Sciatic nerve (tissue), 2 donors: ENCODE data around the gene LIN54. TPM values are rescaled to one million over a fixed set of nuclear protein-coding genes. Genes with fewer than 3 reads are reported as not detected.
"Not testable (repeated sequence)": the region's sequence is repeated elsewhere in the genome, so short reads cannot be mapped to it uniquely, and the experiment has no call there.

Experiments used
- ATAC-seq: fragments of 200-7000 bp; cut with Tn5 transposase; one replicate; pipeline ENCODE4 v1.9.1; 2020; ENCODE audit warnings: mild to moderate bottlenecking, moderate library complexity
- DNase-seq: peaks from one replicate; pipeline ENCODE4 v3.0.0-alpha.2; 2020; ENCODE audit warnings: low spot score
- intact Hi-C: fragments of 100-400 bp; cut with DNase I; formaldehyde crosslinking; loops from one replicate; pipeline ENCODE4 v1.14.2; 2022
- total RNA-seq: library from RNA; stranded (reverse); fragmentation: NEBNext Ultra II Directional; extraction: Animal tissue kit (Norgen Biotek cat#: 25700); gene quantifications from one replicate; pipeline ENCODE4 v1.2.1, GENCODE V29; 2021
- donor health status: DM: no; HTN: no; CAD: no.
- donor health status: DM: no; HTN: no; CAD: no.

The LIN54 gene
- total RNA-seq, 1 donor from 2014 or later, result 12.1 TPM

- DNase-seq (no peak), ATAC-seq (no peak)
- intact Hi-C loops, result no loop called here
These were observed 44.9 kb downstream of the LIN54 start for GRCh38 chr4:82965763-82966162.

GRCh38 chr4:82957045-82957444, 53.6 kb downstream of the LIN54 start:
- no peak for ATAC-seq
- intact Hi-C loops, result no loop called here
- no peak for DNase-seq

- DNase-seq (no peak), ATAC-seq (no peak)
- intact Hi-C loops, result no loop called here
These were observed 56.4 kb downstream of the LIN54 start for GRCh38 chr4:82954212-82954611.

- DNase-seq (no peak), ATAC-seq (no peak)
- intact Hi-C loops, result no loop called here
These were observed 59.4 kb downstream of the LIN54 start for GRCh38 chr4:82951196-82951595.

GRCh38 chr4:82948647-82949204, 61.9 kb downstream of the LIN54 start:
- intact Hi-C loops, result no loop called here
- DNase-seq (no peak), ATAC-seq (no peak)

GRCh38 chr4:82947498-82947897, 63.1 kb downstream of the LIN54 start:
- no peak for ATAC-seq
- intact Hi-C loops, result no loop called here
- no peak for DNase-seq

- intact Hi-C loops, result no loop called here
- ATAC-seq (no peak), DNase-seq (no peak)
These were observed 71.2 kb downstream of the LIN54 start for GRCh38 chr4:82939414-82939813.

GRCh38 chr4:82934441-82934840, 76.2 kb downstream of the LIN54 start:
- intact Hi-C loops, result no loop called here
- no peak for ATAC-seq
- no peak for DNase-seq

GRCh38 chr4:82930848-82931755, 79.5 kb downstream of the LIN54 start:
- no peak for ATAC-seq
- no peak for DNase-seq

GRCh38 chr4:82921795-82922194, 88.8 kb downstream of the LIN54 start:
- intact Hi-C loops, result no loop called here
- ATAC-seq (no peak), DNase-seq (no peak)

More at GRCh38 chr4:82930848-82931755, 79.5 kb downstream of the LIN54 start:
- intact Hi-C loops, result no loop called here

GRCh38 chr4:82919386-82919785, 91.2 kb downstream of the LIN54 start:
- ATAC-seq (no peak), DNase-seq (no peak)
- intact Hi-C loops, result no loop called here

GRCh38 chr4:82918091-82918490, 92.5 kb downstream of the LIN54 start:
- DNase-seq (no peak), ATAC-seq (no peak)
- intact Hi-C loops, result no loop called here

GRCh38 chr4:82913968-82914367, 96.7 kb downstream of the LIN54 start:
- DNase-seq, ATAC-seq, intact Hi-C loops: not testable (repeated sequence)

- intact Hi-C loops, result no loop called here
- DNase-seq (no peak), ATAC-seq (no peak)
These were observed 97.3 kb downstream of the LIN54 start for GRCh38 chr4:82913305-82913704.

GRCh38 chr4:82909326-82909725, 101.3 kb downstream of the LIN54 start:
- intact Hi-C loops, result no loop called here
- DNase-seq (no peak), ATAC-seq (no peak)

GRCh38 chr4:82906469-82906868, 104.2 kb downstream of the LIN54 start:
- DNase-seq (no peak), ATAC-seq (no peak)
- intact Hi-C loops, result no loop called here

GRCh38 chr4:82905205-82905604, 105.4 kb downstream of the LIN54 start:
- DNase-seq, result no peak
- no peak for ATAC-seq
- intact Hi-C loops, result no loop called here

GRCh38 chr4:82903737-82904136, 106.9 kb downstream of the LIN54 start:
- DNase-seq (no peak), ATAC-seq (no peak)
- intact Hi-C loops, result no loop called here

GRCh38 chr4:82901183-82901718, 109.4 kb downstream of the LIN54 start:
- peak; percentile 25 for ATAC-seq

GRCh38 chr4:82900411-82901182, 110.0 kb downstream of the LIN54 start, which contains the start of gene THAP9:
Gene THAP9, plus strand, starts transcription at chr4:82900735. Its CDS starts 68 bp downstream, at chr4:82900803.
- peak; percentile 98 for ATAC-seq
- intact Hi-C loops, result no loop called here
- DNase-seq, result peak; percentile 98

More at GRCh38 chr4:82901183-82901718, 109.4 kb downstream of the LIN54 start:
- DNase-seq, result no peak
- intact Hi-C loops, result no loop called here
